ENCODE results near the gene POLN.
"Not testable (repeated sequence)": the region's sequence is repeated elsewhere in the genome, so short reads cannot be mapped to it uniquely, and the experiment has no call there.

POLN gene

GRCh38 chr4:2250357-2251072 lies 8.6 kb upstream of the POLN start:
- DNase-seq, result peak; percentile 11

GRCh38 chr4:2249526-2250356 lies 7.8 kb upstream of the POLN start:
- no peak for DNase-seq

GRCh38 chr4:2248821-2249261 lies 6.9 kb upstream of the POLN start:
- DNase-seq, result peak; percentile 13

- peak; percentile 12 for DNase-seq
Measured at GRCh38 chr4:2248044-2248780, 6.3 kb upstream of the POLN start.

GRCh38 chr4:2247128-2248043 lies 5.5 kb upstream of the POLN start:
- DNase-seq, result no peak

- DNase-seq, result no peak
Measured at GRCh38 chr4:2246384-2247127, 4.6 kb upstream of the POLN start.

GRCh38 chr4:2245787-2246275 lies 3.9 kb upstream of the POLN start:
- DNase-seq, result no peak

GRCh38 chr4:2245057-2245786 lies 3.3 kb upstream of the POLN start:
- no peak for DNase-seq

GRCh38 chr4:2243681-2244380 lies 1.9 kb upstream of the POLN start:
- no peak for DNase-seq

- DNase-seq, result no peak
Measured at GRCh38 chr4:2241003-2241402, 918 bp downstream of the POLN start.

GRCh38 chr4:2236944-2237666 lies 4.8 kb downstream of the POLN start:
- DNase-seq, result no peak

- no peak for DNase-seq
Measured at GRCh38 chr4:2231082-2231481, 10.8 kb downstream of the POLN start.

GRCh38 chr4:2226261-2226660 lies 15.7 kb downstream of the POLN start:
- DNase-seq, result no peak

- no peak for DNase-seq
Measured at GRCh38 chr4:2222838-2223237, 19.1 kb downstream of the POLN start.

GRCh38 chr4:2221378-2221777 lies 20.5 kb downstream of the POLN start:
- not testable (repeated sequence) for DNase-seq

GRCh38 chr4:2220016-2220630 lies 21.8 kb downstream of the POLN start:
- peak; percentile 81 for DNase-seq

GRCh38 chr4:2219233-2219760 lies 22.6 kb downstream of the POLN start:
- DNase-seq, result no peak

GRCh38 chr4:2218436-2218835 lies 23.5 kb downstream of the POLN start:
- DNase-seq, result no peak

GRCh38 chr4:2217726-2218125 lies 24.2 kb downstream of the POLN start:
- DNase-seq, result no peak

Measured in activated CD8-positive, alpha-beta memory T cell treated with anti-CD3 and anti-CD28 coated beads, Interleukin-2, amount 50 U/mL, for 4 hours (primary cell).